AG04449 (cell line): ENCODE results near the gene SMYD5.

Source experiments
- CTCF ChIA-PET: fragments of 350-600 bp; formaldehyde crosslinking; extraction: SDS; loops from one replicate; lab custom pipeline; 2021; ENCODE audit warnings: antibody characterized with exemption; lab: Yijun Ruan, JAX
- POLR2A ChIA-PET: fragments of 400-600, 350-600 bp; formaldehyde crosslinking; extraction: SDS; loops from one replicate; lab custom pipeline; 2020; ENCODE audit warnings: antibody characterized with exemption, inconsistent platforms; lab: Yijun Ruan, JAX
- DNase-seq: peaks from one replicate; pipeline ENCODE4 v3.0.0-alpha.2; 2010; ENCODE audit warnings: low read depth, low spot score
- H3K4me3 ChIP-seq: 2 replicates; pipeline ENCODE4 v1.5.1; 2011; ENCODE audit warnings: low read depth, mild to moderate bottlenecking, control low read depth, low read length
- TF ChIP-seq, protein P1 (sequence below): IDR thresholded peaks from one replicate; pipeline ENCODE4 v1.5.1; 2011; ENCODE audit warnings: mild to moderate bottlenecking, moderate library complexity, low read length, control low read depth, inconsistent platforms; ENCODE audit not compliant: insufficient read depth; ENCODE audit errors: missing control alignments

Gene SMYD5

DNA sequence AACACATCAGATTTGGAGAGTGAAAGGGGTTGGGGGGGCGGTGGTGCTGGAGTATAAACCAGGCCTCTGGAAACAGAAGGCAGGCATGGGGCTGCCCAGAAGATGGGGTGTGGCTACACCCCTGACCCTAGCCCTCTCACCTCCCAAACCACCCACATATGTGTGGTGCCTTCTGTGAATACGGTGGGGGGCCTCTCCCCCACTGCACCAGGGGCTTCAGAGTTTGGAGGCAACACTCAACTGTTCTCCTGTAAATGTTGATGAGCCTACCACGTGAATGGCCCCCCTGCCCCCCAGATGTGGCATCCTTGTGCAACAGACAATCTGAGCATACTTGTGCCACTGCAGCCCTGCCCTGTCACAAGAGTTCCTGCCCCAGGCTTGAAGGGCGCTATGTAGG lies 50.7 kb downstream of the SMYD5 start:
- no peak for DNase-seq
- CTCF ChIA-PET: no interaction called here
- no peak overlapping the region for H3K4me3 ChIP-seq
- POLR2A ChIA-PET: no interaction called here
- TF ChIP-seq, protein P1, sequence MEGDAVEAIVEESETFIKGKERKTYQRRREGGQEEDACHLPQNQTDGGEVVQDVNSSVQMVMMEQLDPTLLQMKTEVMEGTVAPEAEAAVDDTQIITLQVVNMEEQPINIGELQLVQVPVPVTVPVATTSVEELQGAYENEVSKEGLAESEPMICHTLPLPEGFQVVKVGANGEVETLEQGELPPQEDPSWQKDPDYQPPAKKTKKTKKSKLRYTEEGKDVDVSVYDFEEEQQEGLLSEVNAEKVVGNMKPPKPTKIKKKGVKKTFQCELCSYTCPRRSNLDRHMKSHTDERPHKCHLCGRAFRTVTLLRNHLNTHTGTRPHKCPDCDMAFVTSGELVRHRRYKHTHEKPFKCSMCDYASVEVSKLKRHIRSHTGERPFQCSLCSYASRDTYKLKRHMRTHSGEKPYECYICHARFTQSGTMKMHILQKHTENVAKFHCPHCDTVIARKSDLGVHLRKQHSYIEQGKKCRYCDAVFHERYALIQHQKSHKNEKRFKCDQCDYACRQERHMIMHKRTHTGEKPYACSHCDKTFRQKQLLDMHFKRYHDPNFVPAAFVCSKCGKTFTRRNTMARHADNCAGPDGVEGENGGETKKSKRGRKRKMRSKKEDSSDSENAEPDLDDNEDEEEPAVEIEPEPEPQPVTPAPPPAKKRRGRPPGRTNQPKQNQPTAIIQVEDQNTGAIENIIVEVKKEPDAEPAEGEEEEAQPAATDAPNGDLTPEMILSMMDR: no peak

DNA sequence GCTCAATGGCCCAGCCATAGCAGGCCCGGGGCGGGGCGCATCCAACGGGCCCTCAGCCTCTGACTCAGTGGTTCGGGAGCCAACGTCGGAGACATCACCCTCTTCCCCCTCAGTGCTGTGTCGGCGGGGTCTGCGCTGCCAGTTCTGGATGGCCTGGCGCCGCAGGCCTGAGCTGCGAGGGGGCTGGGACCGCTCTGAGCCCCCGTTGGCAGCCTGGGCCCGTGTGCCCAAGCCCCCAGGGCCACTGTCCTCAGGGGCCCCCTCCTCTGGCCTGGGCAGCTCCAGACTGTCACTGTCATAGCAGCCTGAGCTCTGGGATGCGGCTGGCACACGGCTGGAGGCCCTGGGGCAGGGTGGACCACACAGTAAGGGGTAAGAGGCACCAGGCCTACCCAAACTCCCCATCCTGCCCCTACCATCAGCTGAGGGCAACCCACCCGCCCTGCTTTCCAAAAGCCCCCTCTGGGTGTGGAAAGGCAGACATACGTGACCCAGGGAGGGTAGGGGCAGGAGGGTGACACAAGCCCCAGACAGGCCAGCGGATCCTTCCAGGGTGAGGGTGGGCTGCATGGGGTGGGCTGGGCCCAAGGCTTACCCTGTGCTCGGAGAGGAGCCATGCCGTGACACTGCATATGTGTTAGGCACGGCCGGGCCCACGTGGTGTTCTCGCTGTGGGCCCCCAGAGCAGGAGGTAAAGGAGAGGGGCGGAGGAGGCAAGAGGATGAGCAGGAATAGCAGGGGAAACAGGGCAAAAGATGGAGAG lies 51.4 kb downstream of the SMYD5 start:
- H3K4me3 ChIP-seq: no peak overlapping the region
- CTCF ChIA-PET: no interaction called here
- DNase-seq: no peak
- TF ChIP-seq, protein P1: no peak
- POLR2A ChIA-PET: no interaction called here

DNA sequence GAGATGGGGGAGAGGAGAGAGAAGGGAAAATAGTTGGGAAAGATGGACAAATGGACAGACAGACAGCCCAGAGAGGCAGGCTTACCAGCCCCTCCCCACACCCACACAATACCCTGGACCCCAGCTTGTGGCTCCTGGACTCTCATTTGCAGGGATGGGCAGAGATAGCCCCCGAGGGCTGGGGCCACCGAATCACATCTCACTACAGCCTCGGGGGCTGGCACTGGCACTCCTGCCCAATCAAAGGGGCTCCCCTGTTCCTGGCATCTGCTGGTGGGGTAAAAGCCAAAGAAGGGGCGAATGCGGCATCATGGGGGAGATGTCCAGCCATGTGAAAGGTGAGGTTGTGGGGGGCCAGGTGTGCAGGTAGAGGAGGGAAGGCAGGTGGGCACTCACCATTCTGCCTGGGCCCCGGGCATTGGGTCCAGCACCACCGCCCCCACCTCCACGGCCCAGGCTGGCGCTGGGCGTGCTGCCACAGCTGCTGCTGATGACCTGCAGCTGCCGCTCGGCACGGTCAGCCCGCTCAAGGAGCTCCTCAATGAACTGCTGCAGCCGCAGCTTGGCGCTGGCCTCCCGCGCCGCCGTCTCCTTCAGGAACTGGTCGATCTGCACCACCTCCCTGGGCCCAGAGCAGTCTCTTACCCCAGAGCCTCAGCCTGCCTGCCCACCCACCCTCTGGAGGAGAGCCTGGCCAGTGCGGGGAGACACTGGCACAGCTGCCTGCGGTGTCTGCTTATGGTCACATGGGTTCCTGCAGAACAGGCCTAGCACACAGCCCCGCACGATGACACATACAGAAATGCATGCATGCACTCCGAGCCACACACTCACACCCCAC lies 52.2 kb downstream of the SMYD5 start:
- CTCF ChIA-PET: no interaction called here
- DNase-seq: no peak
- TF ChIP-seq, protein P1: no peak
- H3K4me3 ChIP-seq: no peak overlapping the region
- POLR2A ChIA-PET: no interaction called here

DNA sequence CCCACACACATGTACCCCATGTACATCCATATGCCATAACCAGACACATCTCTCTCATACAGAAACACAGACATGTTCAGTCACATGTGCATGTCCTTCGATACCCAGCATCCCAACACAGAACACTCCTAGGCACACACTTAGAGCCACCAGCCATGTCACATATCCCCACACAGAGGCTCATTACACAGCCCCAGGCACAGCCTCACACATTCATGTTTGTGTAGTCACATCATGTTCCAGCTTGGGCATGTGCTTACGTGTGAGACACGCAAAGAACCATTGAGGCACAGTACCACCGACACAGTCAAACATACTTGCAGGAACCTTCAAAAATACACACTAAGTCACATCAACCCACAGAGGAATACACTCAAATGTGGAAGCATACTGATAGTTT lies 53.0 kb downstream of the SMYD5 start:
- CTCF ChIA-PET: no interaction called here
- DNase-seq: no peak
- POLR2A ChIA-PET: no interaction called here
- no peak overlapping the region for H3K4me3 ChIP-seq
- TF ChIP-seq, protein P1: no peak

DNA sequence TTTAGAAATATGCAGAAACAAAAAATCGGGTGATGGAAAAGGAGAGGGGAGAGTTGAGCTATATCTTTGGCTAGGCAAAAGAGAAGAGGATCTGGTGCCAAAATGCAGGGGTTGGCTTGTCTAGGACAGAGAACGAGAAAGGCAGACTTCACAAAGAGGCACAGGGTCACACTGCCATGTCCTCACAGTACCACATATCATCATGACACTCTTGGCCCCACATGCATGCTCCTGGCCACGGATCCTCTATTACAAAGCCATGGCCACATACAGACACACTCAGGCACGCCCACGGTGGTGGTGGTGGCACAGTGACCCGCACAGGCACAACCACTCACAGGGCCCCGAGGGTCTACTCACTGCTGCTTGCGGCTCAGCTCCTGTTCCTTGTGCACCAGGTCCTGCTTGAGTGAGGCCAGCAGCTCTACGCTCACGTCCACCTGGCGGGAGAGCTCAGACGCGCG lies 54.4 kb downstream of the SMYD5 start:
- ChIA-PET POLR2A (no interaction called here), CTCF (interaction anchor here (0.7 to 1.5 kb wide), 5 partner anchors 8 to 376 kb away, joined by 3 to 4 read pairs (median 3); no protein-coding TSS in a partner anchor)
- no peak for DNase-seq
- peak overlapping the region; percentile 20; the same call in 1 of the 2 replicates for H3K4me3 ChIP-seq
- TF ChIP-seq, protein P1: no peak
